Retinal pigment epithelial cell (primary cell): ENCODE data around the gene FSHR.

Experiments
- DNase-seq: peaks from one replicate; pipeline ENCODE4 v3.0.0-alpha.2; 2010; ENCODE audit warnings: low read depth
- H3K4me3 ChIP-seq: 2 replicates; pipeline ENCODE4 v1.5.1; 2011; ENCODE audit warnings: mild to moderate bottlenecking, low read length, control low read depth, moderate library complexity
- CTCF ChIP-seq: conservative IDR thresholded peaks from 2 replicates; pipeline ENCODE4 v1.5.1; 2011; ENCODE audit warnings: low read depth, low read length, control low read depth, inconsistent platforms

FSHR gene

GRCh38 chr2:49178656-49179055, 24.3 kb upstream of the FSHR start:
- DNase-seq: no peak
- TF ChIP-seq CTCF: no peak
- H3K4me3 ChIP-seq: no peak overlapping the region

GRCh38 chr2:49177194-49177593, 22.9 kb upstream of the FSHR start:
- H3K4me3 ChIP-seq: no peak overlapping the region
- DNase-seq: no peak
- no peak for TF ChIP-seq CTCF

GRCh38 chr2:49175831-49176230, 21.5 kb upstream of the FSHR start:
- H3K4me3 ChIP-seq: no peak overlapping the region
- DNase-seq: no peak
- no peak for TF ChIP-seq CTCF

- no peak for TF ChIP-seq CTCF
- no peak for DNase-seq
These were observed 20.4 kb upstream of the FSHR start for GRCh38 chr2:49174750-49175149.

GRCh38 chr2:49167131-49167530, 12.8 kb upstream of the FSHR start:
- no peak for TF ChIP-seq CTCF
- no peak for DNase-seq

More at GRCh38 chr2:49174750-49175149, 20.4 kb upstream of the FSHR start:
- H3K4me3 ChIP-seq: no peak overlapping the region

GRCh38 chr2:49165662-49166061, 11.3 kb upstream of the FSHR start:
- H3K4me3 ChIP-seq: no peak overlapping the region
- no peak for TF ChIP-seq CTCF
- no peak for DNase-seq

More at GRCh38 chr2:49167131-49167530, 12.8 kb upstream of the FSHR start:
- H3K4me3 ChIP-seq: no peak overlapping the region

- no peak for DNase-seq
- no peak for TF ChIP-seq CTCF
- H3K4me3 ChIP-seq: no peak overlapping the region
These were observed 10.4 kb upstream of the FSHR start for GRCh38 chr2:49164729-49165128.
